SH-SY5Y (cell line): ENCODE data around the gene RPL31.

Experiments used
- GATA2 ChIP-seq: IDR thresholded peaks from 2 replicates; pipeline ENCODE4 v1.6.1; 2011; ENCODE audit warnings: mild to moderate bottlenecking, low read depth, low read length
- GATA3 ChIP-seq: IDR thresholded peaks from 2 replicates; pipeline ENCODE4 v1.6.1; 2011; ENCODE audit warnings: low read depth, mild to moderate bottlenecking, low read length, moderate library complexity

- TF ChIP-seq GATA3: no peak
- no peak for TF ChIP-seq GATA2
Observed at GRCh38 chr2:101022221-101022620, 20.1 kb downstream of the RPL31 start.
